Measurements from ENCODE around the gene MISP. TPM values are rescaled to one million over a fixed set of nuclear protein-coding genes. Genes with fewer than 3 reads are reported as not detected.

The MISP gene
- total and polyA plus RNA-seq, 2 of the 13 experiments (the other 11 are each of a cell fraction or from before 2014, with no cell fraction given), result 0.67 to 1.3 TPM

GRCh38 chr19:726993-727956, 23.6 kb upstream of the MISP start (continued):
- TF ChIP-seq, protein P1, sequence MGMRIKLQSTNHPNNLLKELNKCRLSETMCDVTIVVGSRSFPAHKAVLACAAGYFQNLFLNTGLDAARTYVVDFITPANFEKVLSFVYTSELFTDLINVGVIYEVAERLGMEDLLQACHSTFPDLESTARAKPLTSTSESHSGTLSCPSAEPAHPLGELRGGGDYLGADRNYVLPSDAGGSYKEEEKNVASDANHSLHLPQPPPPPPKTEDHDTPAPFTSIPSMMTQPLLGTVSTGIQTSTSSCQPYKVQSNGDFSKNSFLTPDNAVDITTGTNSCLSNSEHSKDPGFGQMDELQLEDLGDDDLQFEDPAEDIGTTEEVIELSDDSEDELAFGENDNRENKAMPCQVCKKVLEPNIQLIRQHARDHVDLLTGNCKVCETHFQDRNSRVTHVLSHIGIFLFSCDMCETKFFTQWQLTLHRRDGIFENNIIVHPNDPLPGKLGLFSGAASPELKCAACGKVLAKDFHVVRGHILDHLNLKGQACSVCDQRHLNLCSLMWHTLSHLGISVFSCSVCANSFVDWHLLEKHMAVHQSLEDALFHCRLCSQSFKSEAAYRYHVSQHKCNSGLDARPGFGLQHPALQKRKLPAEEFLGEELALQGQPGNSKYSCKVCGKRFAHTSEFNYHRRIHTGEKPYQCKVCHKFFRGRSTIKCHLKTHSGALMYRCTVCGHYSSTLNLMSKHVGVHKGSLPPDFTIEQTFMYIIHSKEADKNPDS (CRISPR knock-in tag; IDR thresholded peaks at IDR 0.05), result no peak
- TF ChIP-seq PATZ1 (CRISPR knock-in tag; IDR thresholded peaks at IDR 0.05), result no peak
- peak; percentile 66; the same call in 1 of the 2 replicates for TF ChIP-seq ESRRA (CRISPR knock-in tag; IDR thresholded peaks at IDR 0.05; ENCODE audit: low read depth)
- TF ChIP-seq TBL1XR1 (IDR thresholded peaks at IDR 0.05; ENCODE audit: borderline replicate concordance, low read length, partially characterized antibody), result peak; percentile 99
- no peak for TF ChIP-seq PHF8 (CRISPR knock-in tag; IDR thresholded peaks at IDR 0.05)
- no peak for TF ChIP-seq KDM3A (CRISPR knock-in tag; IDR thresholded peaks at IDR 0.05; ENCODE audit: low read depth)
- TF ChIP-seq ZFY (CRISPR knock-in tag; IDR thresholded peaks at IDR 0.05), result no peak
- TF ChIP-seq ZNF350 (CRISPR knock-in tag; IDR thresholded peaks at IDR 0.05; ENCODE audit: borderline replicate concordance, low read depth), result no peak
- TF ChIP-seq TGIF2 (CRISPR knock-in tag; IDR thresholded peaks at IDR 0.05), result no peak
- TF ChIP-seq FOXC1 (CRISPR knock-in tag; IDR thresholded peaks at IDR 0.05; ENCODE audit: borderline replicate concordance), result no peak
- TF ChIP-seq ZNF354B (CRISPR knock-in tag; IDR thresholded peaks at IDR 0.05), result no peak
- no peak for TF ChIP-seq PPARG (CRISPR knock-in tag; conservative IDR thresholded peaks at IDR 0.05)
- TF ChIP-seq RORA (CRISPR knock-in tag; IDR thresholded peaks at IDR 0.05), result no peak
- no peak for TF ChIP-seq ZNF75D (CRISPR knock-in tag; IDR thresholded peaks at IDR 0.05; ENCODE audit: borderline replicate concordance)
- no peak for TF ChIP-seq TMF1 (CRISPR knock-in tag; IDR thresholded peaks at IDR 0.05; ENCODE audit: low read depth)
- no peak for TF ChIP-seq ZBTB20 (CRISPR knock-in tag; IDR thresholded peaks at IDR 0.05; ENCODE audit: borderline replicate concordance, low read depth)
- peak in 1 of 2 experiments; percentile 96; a peak in 2 of 4 replicates for TF ChIP-seq NR2F1 (CRISPR knock-in tag; IDR thresholded peaks at IDR 0.05)
- TF ChIP-seq FLYWCH1 (CRISPR knock-in tag; IDR thresholded peaks at IDR 0.05), result no peak
- no peak for TF ChIP-seq GATA4 (IDR thresholded peaks at IDR 0.05; ENCODE audit: borderline replicate concordance, low read depth)
- TF ChIP-seq FOXK2 (IDR thresholded peaks at IDR 0.05), result no peak
- no peak for TF ChIP-seq ZNF776 (CRISPR knock-in tag; IDR thresholded peaks at IDR 0.05)
- TF ChIP-seq MEF2D (CRISPR knock-in tag; IDR thresholded peaks at IDR 0.05), result no peak
- TF ChIP-seq, protein P2, sequence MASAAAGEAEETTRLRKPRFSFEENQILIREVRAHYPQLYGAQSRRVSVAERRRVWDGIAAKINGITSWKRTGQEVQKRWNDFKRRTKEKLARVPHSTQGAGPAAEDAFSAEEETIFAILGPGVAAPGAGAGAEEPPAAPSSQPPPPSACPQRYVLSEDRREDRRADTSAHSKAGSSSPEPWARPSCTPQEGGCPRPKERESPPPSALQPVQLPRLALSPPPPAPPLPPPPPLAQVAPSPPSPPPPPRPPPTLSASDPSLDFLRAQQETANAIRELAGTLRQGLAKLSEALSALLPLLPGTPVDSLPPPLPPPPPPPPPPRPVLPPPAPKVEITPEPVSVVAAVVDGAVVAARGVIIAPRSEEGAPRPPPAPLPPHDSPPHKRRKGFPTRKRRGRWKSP (CRISPR knock-in tag; IDR thresholded peaks at IDR 0.05), result no peak
- TF ChIP-seq REL (CRISPR knock-in tag; conservative IDR thresholded peaks at IDR 0.05), result no peak

Measured in HepG2 (cell line).